LHCN-M2 (cell line): ENCODE data around the gene XYLT1. TPM values are rescaled to one million over a fixed set of nuclear protein-coding genes. Genes with fewer than 3 reads are reported as not detected.
A peak's percentile ranks its signal among the peaks of the same experiment; 100 is the strongest.

Experiments
- DNase-seq: peaks from one replicate; pipeline ENCODE4 v3.0.0-alpha.2; 2012; ENCODE audit warnings: low read depth
- total RNA-seq: library from RNA; depleted of rRNA; stranded (reverse); fragments of >200 nt; gene quantifications from 2 replicates; pipeline ENCODE4 v1.2.3, GENCODE V29; 2014

Gene XYLT1
- total RNA-seq, 1 experiment from 2014 or later = 2.7 TPM

DNA sequence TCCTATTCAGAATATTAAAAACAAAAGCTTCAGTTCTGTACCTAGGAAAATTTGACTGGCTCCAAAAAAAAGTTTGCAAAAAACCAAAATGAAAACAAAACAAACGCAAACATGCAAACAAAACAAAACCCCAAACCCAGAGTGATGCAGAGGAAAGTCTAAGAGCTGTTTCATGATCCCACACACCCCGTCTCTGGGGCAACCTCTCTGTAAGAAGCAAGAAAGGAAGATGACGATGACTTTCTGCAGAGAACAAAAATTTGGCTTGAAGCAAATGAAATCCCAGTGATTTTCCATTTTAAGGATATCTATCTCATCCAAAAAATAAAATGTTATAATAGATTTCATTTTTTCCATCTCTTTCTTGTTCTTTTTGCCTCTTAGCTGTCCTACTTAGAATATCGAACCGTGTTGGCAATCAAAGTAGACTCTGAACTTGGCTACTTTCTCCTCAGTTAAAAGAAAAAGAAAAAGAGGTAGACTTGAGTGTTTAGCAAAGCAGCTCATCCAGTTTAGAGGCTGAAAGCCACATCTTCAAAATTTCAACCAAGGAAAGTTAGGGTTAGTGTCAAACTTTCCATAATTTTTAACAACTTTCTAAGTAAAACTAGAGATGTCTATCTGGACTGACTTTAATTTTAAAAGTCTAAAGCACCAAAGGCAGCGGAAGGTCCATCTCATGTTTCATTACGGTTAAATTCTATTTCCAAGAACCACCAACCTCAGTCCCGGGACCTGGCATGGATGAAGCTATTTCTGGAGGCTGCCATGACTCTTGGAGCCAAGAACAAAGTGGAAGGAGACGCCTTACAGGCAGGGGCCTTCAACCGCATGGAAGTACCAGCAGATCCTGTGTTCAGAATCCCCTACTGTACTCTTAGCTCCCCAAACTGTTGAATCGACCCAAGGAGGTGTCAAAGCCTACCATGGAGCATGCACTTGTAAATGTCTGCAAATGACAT is 180.8 kb downstream of the XYLT1 start:
- no peak for DNase-seq

DNA sequence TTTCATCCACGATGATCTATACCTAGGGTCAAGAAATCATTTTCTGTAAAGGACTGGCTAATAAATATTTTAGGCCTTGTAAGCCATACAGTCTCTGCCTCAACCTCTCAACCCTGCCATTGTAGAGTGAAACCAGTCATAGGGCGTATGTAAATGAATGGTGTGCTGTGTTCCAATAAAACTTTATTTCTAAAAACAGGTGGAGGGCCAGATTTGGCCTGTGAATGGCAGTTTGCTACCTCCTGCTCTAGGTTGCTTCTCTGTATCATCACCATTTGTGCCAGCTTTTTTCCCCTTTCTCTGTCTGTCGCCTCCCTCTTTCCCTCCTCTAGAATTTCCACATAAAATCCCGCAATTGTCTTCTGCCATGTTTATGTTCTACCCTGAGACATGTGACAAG is 181.7 kb downstream of the XYLT1 start:
- DNase-seq = no peak

DNA sequence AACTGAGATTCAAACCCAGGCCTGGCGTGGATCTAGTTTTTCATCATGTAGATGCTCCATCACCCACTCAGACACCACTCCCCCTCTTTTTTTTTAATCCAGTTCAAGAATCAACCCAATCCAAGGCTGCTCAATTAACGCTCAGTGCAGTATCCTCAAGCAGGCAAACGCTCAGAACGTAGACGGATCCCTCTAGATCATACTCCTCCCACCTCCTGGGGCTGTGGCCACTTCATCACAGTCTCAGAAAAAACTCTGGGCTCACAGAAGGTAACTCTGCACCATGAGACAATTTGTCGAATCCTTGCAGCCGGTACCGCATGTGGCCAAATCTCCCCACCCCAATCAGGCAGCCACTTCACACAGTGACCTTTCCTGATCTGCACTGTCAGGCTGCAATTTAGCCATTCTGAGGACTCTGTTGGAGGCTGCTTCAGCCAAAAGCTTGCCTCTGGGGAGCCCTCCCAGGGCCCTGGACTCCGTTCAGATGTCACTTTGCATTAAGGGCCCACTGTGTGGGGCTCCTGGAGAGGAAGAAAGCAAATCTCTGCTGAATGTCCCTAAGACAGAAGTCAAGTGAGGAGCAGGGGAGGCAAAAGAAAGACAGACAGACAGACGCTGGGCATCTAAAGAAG is 183.5 kb downstream of the XYLT1 start:
- DNase-seq = no peak

DNA sequence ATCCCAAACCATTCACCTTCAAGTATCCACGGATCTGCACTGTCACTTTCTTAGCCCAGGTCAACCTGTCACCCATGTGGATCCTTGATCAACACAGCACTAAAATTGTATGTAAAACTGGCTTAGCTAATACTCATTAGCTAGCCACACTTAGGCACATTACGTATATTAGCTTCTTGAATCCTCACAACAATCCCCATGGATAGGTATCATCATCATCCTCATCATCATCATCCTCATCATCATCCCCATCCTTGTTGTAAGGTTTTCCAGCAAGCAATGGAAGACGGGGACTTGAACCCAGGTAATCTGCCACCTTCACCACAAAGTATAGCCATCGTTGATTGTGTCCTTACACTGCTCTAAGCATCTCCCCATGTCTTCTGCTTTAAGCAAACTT is 184.3 kb downstream of the XYLT1 start:
- DNase-seq = no peak

DNA sequence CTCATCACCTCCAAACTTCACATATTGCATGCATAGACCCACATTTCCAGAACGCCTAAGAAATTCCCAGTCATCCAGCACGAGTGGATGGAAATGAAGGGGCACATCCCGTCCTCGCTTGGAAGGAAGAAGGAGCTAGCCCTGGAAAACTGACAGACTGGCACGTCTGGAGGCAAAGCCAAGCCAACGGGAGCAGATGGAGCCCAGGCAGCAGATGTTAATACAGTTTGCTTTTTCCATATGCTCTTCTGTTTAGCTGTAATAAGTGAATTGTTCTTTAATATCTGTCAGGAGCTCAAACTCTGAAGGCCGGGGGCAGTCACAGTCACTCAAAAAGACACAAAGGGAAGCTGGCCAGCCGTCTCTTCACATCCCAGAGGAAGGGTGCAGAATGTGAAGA is 187.7 kb downstream of the XYLT1 start:
- no peak for DNase-seq

DNA sequence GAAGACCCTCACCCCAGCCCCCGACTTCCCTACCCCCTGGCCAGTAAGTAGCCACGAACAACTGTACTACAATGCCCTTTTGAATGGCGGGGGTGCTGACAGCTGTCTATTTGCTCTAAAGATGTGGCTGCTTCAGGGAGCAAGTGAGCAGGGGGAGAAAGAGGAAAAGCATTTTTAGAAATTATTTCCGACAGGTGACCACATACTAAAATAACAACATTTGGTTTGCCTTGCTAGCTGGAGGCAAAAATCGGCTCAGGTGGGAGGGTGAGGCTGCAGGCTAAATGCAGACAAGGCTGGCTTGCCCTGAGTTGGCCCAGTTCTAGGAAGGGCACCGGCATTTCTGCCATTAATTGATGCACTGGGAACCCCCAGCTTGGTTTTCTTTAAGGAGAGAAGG is 188.5 kb downstream of the XYLT1 start:
- no peak for DNase-seq

DNA sequence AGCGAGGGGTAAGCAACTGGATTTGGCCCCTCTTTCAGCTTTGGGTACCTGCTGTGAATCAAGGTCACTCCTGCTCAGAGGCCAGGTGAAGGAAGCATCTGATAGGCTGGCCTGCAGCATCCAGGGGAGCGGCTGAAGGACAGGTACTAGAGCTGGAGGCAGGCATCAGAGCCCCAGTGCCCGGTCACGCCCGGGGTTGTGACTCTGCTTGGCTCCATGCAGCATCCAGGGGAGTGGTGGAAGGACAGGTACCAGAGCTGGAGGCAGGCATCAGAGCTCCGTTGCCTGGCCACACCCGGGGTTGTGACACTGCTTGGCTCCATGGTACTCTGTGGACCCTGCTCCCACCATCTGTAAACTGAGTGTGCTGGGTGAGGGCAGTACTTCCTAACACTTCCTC is 189.7 kb downstream of the XYLT1 start:
- DNase-seq = no peak

DNA sequence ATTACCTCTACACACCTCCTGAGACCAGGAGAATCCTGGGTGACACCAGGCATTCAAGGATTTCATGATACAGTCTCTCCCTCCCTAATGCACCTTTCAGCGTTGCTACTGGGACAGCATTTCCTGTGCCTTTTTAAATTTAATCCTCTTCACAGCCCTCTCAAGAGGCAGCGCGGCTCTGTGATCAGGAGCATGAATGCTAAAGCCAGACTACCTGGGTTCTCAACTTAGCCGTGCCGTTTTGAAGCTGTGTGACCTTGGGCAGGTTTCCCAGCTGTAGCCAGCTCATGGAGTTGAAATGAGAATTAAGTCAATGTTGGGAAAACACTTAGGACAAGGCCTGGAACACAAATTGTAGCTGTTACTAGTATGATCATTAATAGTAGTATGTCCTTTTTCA is 191.8 kb downstream of the XYLT1 start:
- DNase-seq = no peak

DNA sequence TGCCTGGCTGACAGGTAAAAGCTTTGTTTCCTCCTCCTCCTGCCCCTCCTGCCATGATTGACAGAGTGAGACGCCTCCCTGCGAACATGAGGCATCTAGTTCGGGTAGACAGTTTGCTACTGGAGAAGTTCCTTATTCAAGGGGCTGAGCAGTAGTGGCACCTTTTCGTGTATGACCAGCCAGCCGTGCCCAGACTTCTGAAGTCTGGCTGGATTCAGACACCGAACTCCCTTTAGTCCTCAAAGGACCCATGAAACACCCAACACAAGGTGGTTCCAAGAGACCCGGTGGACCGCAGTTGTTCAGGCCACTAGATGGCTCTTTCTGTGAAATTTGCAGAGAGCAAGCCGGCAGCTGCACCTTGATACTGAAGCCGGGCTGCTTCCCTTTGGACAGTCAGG is 192.8 kb downstream of the XYLT1 start:
- no peak for DNase-seq

DNA sequence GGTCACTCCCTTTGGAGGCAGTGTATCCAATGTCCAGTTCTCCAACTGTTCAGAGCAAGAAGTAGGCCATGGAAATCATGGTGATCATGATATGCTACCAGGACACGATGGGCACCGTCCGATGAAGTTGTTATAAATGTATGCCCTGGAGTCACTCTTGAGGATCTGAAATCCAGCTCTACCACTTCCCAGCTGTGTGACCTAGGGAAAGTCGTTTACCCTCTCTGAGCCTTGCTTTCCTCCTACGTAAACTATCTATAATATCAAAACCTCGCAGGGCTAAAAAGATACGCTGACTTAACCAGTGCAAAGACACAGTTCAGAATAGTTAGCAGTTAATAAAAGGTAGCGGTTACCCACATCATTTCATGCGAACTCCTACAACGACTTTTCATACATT is 194.2 kb downstream of the XYLT1 start:
- no peak for DNase-seq

DNA sequence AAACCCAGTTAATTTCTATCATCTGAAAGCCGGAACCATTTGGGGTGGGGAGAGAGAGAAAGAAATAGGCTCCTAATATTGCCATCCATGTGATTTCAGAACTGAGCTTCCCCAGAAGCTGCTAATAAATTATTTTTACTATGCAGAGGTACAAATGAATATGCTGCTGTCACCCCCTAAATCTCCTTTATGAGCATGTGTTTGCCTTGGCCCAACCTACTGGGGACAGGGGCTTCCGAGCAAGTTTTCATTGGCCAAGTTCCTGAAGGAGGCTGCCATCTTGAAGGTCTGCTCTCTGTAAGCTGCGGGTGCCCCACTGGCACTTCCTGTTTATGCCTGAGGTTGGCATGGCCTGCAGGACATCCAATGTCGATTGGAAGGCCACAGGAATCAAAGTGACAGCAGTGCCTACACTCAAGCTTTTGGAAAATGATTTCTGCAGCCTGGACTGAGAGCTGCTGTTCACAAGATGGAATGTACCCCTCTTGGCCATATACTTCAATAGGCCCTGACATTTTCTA is 194.7 kb downstream of the XYLT1 start:
- no peak for DNase-seq

DNA sequence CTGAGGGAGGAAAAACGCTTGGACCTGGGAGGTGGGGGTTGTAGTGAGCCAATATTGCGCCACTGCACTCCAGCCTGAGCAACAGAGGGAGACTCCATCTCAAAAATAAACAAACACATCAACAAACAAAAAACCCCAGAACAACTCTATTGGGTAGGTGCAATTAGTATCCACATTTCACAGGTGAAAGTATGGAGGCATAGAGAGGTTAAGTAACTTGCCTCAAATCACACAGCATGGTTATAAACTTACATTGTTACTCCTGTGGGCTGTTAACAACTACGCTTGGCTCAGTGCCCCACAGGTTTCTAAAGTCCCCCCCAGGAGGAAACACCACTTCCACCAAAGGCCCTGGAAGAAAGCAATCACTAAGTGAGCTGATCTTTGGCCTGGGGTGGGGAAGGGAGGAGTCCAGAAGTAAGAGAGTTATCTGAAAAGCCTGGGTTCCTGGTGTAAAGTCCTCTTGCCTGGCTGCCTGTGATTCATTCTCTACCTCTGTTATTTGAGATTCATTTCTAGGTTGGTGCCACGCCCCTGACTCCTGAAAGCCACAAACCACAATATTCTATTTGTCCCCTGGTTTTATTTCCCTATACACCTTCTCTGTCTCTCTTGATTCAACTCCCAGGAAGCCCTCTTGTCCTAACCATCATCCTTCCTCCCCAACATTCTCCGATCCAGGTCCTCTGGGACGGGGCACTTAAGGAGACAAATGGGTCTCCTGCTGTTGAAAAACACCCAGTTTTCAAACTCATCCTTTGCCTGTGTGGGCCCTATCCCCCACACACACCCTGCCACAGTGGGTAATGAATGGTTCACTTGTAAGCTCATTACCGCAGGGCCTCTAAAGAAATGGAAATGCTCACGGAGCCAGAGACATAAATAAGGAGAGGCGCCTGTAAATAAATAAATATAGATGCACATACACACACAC is 195.4 kb downstream of the XYLT1 start:
- no peak for DNase-seq

DNA sequence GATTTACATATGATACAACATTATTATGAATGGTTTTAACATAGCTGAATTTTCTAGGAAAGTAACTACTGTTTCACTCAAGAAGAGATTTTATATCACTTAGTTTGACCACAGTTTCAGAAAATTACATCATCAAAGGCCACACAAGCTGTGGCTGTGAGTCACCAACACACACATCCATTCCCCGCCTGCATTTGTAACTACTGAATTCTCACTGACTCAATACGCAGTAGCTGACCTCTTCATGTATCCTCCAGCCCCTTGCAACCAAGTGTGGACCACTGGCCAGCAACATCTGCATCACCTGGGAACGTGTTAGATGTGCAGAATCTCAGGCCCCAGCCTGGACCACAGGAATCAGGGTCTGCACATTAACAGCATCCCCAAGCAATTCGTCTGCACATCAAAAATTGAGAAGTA is 197.6 kb downstream of the XYLT1 start:
- peak; percentile 72 for DNase-seq

DNA sequence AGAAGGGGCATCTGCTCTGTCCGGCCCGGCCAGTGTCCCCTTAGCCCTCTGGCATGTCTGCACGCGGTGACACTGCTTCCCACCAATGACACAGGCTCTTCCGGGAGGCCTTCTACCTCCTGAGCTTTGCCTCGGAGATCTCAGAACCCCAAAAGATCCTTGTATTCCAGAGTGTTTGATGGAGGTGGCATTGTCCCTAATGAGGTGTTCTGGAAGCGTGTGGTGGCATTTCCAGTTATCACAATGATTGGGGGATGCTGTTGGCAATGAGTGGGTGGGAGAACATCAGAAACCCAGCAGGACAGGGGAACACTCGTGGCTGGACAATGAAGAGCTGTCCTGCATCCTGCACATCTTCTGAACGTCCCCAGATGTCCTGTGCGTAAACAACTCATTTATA is 198.0 kb downstream of the XYLT1 start:
- no peak for DNase-seq

DNA sequence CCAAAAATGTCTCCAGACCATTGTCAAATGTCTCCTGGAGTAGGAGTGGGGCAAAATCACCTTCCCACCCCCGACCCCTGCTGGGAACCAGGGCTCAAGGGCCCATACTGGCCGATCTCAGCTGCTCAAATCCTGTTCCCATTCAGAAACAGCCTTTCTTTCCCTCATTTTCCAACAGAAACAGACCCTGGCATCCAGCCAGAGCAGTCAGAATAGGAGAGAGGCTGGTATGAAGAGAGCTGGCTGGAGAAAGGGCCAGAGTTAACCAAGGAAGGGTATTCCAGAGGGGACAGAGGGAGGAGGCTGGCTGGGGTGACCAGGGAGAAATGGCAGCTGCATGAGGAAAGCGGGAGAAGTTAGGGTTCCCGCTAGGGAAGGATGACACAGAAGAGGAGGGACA is 199.1 kb downstream of the XYLT1 start:
- no peak for DNase-seq

DNA sequence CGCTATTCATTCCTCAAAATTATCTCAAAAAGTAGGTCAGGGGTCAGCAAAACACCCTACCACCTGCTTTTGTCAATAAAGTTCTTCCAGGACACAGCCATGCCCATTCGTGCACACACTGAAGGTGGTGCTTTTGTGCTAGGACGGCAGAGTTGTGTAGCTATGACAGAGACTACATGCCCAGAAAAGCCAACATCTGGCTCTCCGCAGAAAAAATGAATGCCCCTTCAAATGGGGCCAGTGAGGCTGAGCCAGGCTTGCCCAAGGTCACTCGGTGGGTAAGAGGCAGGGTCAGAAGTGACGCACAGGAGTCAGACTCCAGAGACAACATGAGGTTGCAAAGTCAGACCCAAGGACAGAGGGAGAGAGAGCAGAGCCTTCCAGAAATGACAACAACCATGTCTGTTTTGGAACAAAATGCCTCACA is 200.1 kb downstream of the XYLT1 start:
- DNase-seq = peak; percentile 25

DNA sequence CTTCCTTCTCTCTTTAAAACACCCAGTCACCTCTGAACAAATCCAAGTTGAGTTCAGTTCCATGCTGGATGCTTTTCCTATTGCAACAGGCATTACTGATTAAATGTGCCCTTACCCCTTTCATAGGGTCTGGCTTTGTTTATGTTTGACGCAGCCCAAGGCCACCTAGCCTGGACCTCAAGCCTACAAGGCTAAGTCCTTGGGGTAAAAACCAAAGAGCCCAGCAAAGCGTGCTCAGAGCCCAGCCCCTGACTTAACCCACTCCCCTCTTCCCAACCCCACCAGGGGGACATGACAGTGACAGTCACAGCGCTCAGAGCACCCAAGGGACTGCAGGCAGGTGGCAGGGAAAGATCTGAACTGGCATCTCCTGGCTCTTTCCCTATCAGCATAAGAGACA is 200.6 kb downstream of the XYLT1 start:
- no peak for DNase-seq

DNA sequence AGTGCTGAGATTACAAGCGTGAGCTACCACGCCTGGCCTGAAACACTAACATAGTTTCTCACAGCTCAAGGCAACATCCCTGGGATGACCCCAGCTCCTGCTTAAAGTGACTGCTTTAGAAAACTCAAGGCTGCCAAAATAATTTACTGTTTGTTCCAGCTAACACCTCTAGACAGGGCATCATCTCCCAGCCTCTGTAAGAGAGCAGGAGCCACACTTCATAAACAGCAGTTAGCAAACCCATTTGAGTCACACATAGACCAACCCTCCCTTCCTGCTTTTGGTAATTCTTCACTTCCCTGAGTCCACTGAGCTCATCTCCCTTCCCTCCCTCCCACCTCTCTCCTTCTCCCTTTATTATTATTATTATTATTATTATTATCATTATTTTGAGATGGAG is 201.3 kb downstream of the XYLT1 start:
- no peak for DNase-seq

DNA sequence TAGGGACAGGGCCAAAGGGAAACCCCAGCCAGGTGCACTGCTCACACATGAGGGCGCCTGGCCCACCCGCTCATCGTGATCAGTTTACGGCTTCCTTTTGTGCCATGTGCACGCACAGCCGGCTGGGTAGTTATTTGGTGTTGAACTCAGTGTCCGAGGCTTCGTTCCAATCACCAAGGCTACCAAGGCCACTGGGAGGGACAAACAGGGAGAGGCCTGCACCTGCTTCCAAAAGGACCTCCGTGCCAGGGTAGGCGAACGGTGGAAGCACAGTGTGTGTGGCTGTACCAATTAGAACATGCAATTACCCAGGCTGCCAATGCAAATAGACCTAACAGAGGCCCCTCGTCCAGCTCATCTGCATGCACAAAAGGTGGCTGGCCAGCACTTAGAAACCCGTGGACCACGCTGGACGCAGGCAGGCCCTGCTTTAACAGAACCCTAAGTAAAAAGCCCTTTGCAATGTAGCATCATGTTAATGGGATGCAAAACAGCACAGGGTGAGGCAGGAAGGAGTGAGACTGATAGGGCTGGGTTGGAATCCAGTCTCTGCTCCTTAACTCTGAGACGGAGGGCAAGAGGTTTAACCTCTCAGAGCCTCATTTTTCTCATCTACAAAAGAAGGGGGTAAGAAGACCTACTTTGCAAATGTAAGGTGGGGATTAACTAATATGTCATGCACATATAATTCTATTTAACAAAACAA is 204.0 kb downstream of the XYLT1 start:
- no peak for DNase-seq

DNA sequence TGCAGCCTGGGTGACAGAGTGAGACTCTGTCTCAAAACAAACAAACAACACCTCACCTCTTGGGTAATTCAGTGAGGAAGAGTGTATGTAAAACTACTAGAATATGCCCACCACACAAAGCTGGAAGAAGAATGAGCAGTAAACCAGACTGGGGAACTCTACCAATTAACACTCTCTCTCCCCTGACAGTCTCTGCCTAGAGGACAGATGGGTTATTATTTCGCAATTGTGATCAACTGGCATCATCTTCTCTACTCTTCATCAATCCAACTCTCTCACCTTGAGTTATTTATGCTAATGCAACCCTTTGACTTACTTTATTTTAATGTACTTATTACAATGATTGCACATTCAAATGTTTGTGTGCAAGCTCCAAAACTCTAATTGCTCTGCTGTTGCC is 205.6 kb downstream of the XYLT1 start:
- DNase-seq = no peak
